Liver (tissue), 3 donors: ENCODE measurements around the gene ALAS1.

Source experiments
- EGR1 ChIP-seq, 2 donors: IDR thresholded peaks; 2 replicates each; pipeline ENCODE4 v1.6.1; 2016 to 2018; ENCODE audit warnings: antibody characterized with exemption in 2 of 2, low read depth in 2 of 2
- GABPA ChIP-seq, 2 donors: IDR thresholded peaks in 1 of 2; conservative IDR thresholded peaks in 1 of 2; 2 replicates each; pipeline ENCODE4 v1.6.1; 2016; ENCODE audit warnings: antibody characterized with exemption in 2 of 2, mild to moderate bottlenecking in 1 of 2, moderate library complexity in 1 of 2
- HNF4A ChIP-seq, 2 donors: conservative IDR thresholded peaks; 2 replicates each; pipeline ENCODE4 v1.6.1; 2016; ENCODE audit warnings: antibody characterized with exemption in 2 of 2, mild to moderate bottlenecking in 2 of 2
- JUND ChIP-seq, 2 donors: IDR thresholded peaks; 2 replicates each; pipeline ENCODE4 v1.6.1; 2016; ENCODE audit warnings: antibody characterized with exemption in 2 of 2
- NR2F2 ChIP-seq: IDR thresholded peaks from 2 replicates; pipeline ENCODE4 v1.6.1; 2016; ENCODE audit warnings: antibody characterized with exemption
- RAD21 ChIP-seq, 2 donors: IDR thresholded peaks; 2 replicates each; pipeline ENCODE4 v1.6.1; 2016; ENCODE audit warnings: antibody characterized with exemption in 2 of 2, mild to moderate bottlenecking in 2 of 2
- TAF1 ChIP-seq: conservative IDR thresholded peaks from 2 replicates; pipeline ENCODE4 v1.6.1; 2016; ENCODE audit warnings: antibody characterized with exemption, mild to moderate bottlenecking
- TF ChIP-seq, protein P1 (sequence below): IDR thresholded peaks from 2 replicates; pipeline ENCODE4 v1.6.1; 2016; ENCODE audit warnings: antibody characterized with exemption
- TF ChIP-seq, protein P2 (sequence below): fragments of 150-350 bp; IDR thresholded peaks from 2 replicates; pipeline ENCODE4 v1.5.1; 2017; ENCODE audit warnings: improper control_type of control experiment, low read depth, low read length; ENCODE audit not compliant: missing input control
- TF ChIP-seq, protein P3 (sequence below): IDR thresholded peaks from 2 replicates; pipeline ENCODE4 v1.6.1; 2016; ENCODE audit warnings: antibody characterized with exemption
- TF ChIP-seq, protein P4 (sequence below): IDR thresholded peaks from 2 replicates; pipeline ENCODE4 v1.6.1; 2016; ENCODE audit warnings: antibody characterized with exemption, mild to moderate bottlenecking
- TF ChIP-seq, protein P5 (sequence below): IDR thresholded peaks from 2 replicates; pipeline ENCODE4 v1.6.1; 2016; ENCODE audit warnings: antibody characterized with exemption
- donor health status: healthy.
- donor health status: healthy.

DNA sequence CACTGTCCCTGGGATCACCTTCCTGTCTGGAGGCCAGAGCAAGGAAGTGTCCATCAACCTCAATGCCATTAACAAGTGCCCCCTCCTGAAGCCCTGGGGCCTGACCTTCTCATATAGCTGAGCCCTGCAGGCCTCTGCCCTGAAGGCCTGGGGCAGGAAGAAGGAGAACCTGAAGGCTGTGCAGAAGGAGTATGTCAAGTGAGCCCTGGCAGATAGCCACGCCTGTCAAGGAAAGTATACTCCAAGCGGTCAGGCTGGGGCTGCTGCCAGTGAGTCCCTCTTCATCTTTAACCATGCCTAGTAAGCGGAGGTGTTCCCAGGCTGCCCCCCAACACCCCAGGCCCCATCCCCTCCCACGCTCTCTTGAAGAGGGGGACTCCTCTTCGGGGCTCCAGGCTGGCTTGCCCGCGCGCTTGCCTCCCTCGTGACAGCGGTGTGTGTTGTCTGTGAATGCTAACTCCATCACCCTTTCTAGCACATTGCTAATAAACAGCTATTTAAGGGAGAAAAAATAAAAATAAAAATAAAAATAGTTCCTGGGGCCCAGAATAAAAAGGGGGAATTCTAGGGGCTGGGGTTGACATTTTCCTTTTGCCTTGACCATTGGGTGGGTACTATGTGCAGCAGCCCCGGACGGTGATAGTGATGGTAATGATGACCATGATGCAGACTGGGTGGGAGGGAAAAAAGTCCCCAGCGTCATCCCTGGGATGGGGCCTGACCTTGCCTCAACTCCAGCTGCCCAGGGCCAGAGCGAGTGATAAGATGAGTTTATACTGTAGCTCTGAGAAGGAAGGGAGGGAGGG is 3.3 kb upstream of the ALAS1 start:
- no peak for TF ChIP-seq GABPA (IDR thresholded peaks at IDR 0.05 in 1 of 2, conservative IDR thresholded peaks at IDR 0.05 in 1 of 2)
- TF ChIP-seq, protein P1, sequence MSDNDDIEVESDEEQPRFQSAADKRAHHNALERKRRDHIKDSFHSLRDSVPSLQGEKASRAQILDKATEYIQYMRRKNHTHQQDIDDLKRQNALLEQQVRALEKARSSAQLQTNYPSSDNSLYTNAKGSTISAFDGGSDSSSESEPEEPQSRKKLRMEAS = no peak
- TF ChIP-seq, protein P2, sequence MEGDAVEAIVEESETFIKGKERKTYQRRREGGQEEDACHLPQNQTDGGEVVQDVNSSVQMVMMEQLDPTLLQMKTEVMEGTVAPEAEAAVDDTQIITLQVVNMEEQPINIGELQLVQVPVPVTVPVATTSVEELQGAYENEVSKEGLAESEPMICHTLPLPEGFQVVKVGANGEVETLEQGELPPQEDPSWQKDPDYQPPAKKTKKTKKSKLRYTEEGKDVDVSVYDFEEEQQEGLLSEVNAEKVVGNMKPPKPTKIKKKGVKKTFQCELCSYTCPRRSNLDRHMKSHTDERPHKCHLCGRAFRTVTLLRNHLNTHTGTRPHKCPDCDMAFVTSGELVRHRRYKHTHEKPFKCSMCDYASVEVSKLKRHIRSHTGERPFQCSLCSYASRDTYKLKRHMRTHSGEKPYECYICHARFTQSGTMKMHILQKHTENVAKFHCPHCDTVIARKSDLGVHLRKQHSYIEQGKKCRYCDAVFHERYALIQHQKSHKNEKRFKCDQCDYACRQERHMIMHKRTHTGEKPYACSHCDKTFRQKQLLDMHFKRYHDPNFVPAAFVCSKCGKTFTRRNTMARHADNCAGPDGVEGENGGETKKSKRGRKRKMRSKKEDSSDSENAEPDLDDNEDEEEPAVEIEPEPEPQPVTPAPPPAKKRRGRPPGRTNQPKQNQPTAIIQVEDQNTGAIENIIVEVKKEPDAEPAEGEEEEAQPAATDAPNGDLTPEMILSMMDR = no peak
- TF ChIP-seq, protein P3, sequence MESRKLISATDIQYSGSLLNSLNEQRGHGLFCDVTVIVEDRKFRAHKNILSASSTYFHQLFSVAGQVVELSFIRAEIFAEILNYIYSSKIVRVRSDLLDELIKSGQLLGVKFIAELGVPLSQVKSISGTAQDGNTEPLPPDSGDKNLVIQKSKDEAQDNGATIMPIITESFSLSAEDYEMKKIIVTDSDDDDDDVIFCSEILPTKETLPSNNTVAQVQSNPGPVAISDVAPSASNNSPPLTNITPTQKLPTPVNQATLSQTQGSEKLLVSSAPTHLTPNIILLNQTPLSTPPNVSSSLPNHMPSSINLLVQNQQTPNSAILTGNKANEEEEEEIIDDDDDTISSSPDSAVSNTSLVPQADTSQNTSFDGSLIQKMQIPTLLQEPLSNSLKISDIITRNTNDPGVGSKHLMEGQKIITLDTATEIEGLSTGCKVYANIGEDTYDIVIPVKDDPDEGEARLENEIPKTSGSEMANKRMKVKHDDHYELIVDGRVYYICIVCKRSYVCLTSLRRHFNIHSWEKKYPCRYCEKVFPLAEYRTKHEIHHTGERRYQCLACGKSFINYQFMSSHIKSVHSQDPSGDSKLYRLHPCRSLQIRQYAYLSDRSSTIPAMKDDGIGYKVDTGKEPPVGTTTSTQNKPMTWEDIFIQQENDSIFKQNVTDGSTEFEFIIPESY = no peak
- TF ChIP-seq, protein P4, sequence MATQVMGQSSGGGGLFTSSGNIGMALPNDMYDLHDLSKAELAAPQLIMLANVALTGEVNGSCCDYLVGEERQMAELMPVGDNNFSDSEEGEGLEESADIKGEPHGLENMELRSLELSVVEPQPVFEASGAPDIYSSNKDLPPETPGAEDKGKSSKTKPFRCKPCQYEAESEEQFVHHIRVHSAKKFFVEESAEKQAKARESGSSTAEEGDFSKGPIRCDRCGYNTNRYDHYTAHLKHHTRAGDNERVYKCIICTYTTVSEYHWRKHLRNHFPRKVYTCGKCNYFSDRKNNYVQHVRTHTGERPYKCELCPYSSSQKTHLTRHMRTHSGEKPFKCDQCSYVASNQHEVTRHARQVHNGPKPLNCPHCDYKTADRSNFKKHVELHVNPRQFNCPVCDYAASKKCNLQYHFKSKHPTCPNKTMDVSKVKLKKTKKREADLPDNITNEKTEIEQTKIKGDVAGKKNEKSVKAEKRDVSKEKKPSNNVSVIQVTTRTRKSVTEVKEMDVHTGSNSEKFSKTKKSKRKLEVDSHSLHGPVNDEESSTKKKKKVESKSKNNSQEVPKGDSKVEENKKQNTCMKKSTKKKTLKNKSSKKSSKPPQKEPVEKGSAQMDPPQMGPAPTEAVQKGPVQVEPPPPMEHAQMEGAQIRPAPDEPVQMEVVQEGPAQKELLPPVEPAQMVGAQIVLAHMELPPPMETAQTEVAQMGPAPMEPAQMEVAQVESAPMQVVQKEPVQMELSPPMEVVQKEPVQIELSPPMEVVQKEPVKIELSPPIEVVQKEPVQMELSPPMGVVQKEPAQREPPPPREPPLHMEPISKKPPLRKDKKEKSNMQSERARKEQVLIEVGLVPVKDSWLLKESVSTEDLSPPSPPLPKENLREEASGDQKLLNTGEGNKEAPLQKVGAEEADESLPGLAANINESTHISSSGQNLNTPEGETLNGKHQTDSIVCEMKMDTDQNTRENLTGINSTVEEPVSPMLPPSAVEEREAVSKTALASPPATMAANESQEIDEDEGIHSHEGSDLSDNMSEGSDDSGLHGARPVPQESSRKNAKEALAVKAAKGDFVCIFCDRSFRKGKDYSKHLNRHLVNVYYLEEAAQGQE = no peak
- no peak for TF ChIP-seq JUND (IDR thresholded peaks at IDR 0.05)
- TF ChIP-seq NR2F2 = no peak
- TF ChIP-seq TAF1 = no peak
- no peak for TF ChIP-seq RAD21 (IDR thresholded peaks at IDR 0.05)
- TF ChIP-seq, protein P5, sequence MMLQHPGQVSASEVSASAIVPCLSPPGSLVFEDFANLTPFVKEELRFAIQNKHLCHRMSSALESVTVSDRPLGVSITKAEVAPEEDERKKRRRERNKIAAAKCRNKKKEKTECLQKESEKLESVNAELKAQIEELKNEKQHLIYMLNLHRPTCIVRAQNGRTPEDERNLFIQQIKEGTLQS = no peak
- no peak for TF ChIP-seq HNF4A (conservative IDR thresholded peaks at IDR 0.05)
- TF ChIP-seq EGR1 (IDR thresholded peaks at IDR 0.05; ENCODE audit: low read depth in 2 of 2) = no peak
